Measurements from ENCODE around the gene ATXN10.

Gene ATXN10

DNA sequence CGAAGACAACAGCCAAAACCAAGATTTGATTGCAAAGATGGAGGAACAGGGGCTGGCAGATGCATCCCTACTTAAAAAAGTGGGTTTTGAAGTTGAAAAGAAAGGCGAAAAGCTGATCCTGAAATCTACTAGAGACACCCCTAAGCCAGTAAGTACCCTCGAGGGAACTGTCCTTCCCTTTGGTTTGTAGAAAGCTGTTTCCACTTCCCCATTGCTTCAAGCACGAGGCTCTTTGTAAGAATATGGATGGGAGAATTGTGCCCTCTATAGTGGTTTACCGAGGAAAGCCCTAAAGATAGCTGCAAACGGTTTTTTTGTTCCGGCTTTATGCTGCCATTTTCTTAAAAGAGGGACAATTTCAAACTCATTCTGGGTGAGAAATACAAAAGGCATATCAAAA is 171.4 kb downstream of the ATXN10 start:
- peaks cover 38% of the 10 kb centered on the region; the same call in 1 of the 2 replicates for H3K4me1 ChIP-seq (ENCODE audit: insufficient read depth, low read length)
- no peaks in the 10 kb centered on the region for H3K9me3 ChIP-seq (ENCODE audit: control insufficient read depth, insufficient read depth, low read length)
- peaks cover 3% of the 10 kb centered on the region for H3K36me3 ChIP-seq (ENCODE audit: insufficient read depth, low read length)
- H3K9ac ChIP-seq (ENCODE audit: low read depth, low read length): no peak overlapping the region

GRCh38 chr22:45843986-45844385 is 172.4 kb downstream of the ATXN10 start:
- Histone ChIP-seq H3K4me1 (ENCODE audit: insufficient read depth, low read length) (peaks cover 38% of the 10 kb centered on the region; the same call in 1 of the 2 replicates), H3K9ac (ENCODE audit: low read depth, low read length) (no peak overlapping the region), H3K36me3 (ENCODE audit: insufficient read depth, low read length) (peaks cover 3% of the 10 kb centered on the region), H3K9me3 (ENCODE audit: control insufficient read depth, insufficient read depth, low read length) (no peaks in the 10 kb centered on the region)

GRCh38 chr22:45845076-45845487 is 173.4 kb downstream of the ATXN10 start:
- peaks cover 38% of the 10 kb centered on the region; the same call in 1 of the 2 replicates for H3K4me1 ChIP-seq (ENCODE audit: insufficient read depth, low read length)
- H3K36me3 ChIP-seq (ENCODE audit: insufficient read depth, low read length): peaks cover 5% of the 10 kb centered on the region
- H3K9ac ChIP-seq (ENCODE audit: low read depth, low read length): no peak overlapping the region
- no peaks in the 10 kb centered on the region for H3K9me3 ChIP-seq (ENCODE audit: control insufficient read depth, insufficient read depth, low read length)

DNA sequence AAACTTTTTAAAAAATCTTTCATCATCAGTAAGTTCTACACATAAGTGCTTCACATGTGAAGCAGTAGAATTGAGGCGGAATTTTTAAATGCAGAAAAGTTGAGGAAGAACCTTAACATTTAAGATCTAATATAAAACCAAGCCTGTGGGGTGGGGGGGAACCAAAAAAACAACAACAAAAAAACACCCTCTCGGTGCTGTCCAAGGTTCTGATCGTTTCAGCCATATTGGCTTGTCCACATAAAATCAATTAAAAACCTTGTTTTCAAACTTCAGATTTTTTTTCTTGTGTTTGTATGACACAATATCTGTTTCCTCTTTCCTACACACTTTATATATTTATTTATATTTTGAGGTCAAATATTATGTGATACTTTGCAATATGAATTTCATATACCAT is 175.3 kb downstream of the ATXN10 start:
- Histone ChIP-seq H3K36me3 (ENCODE audit: insufficient read depth, low read length) (peaks cover 14% of the 10 kb centered on the region), H3K9me3 (ENCODE audit: control insufficient read depth, insufficient read depth, low read length) (no peaks in the 10 kb centered on the region), H3K9ac (ENCODE audit: low read depth, low read length) (no peak overlapping the region), H3K4me1 (ENCODE audit: insufficient read depth, low read length) (peaks cover 38% of the 10 kb centered on the region; the same call in 1 of the 2 replicates)

GRCh38 chr22:45848904-45849303 is 177.3 kb downstream of the ATXN10 start:
- H3K4me1 ChIP-seq (ENCODE audit: insufficient read depth, low read length): peaks cover 24% of the 10 kb centered on the region; the same call in 1 of the 2 replicates
- 0 out of 2 replicates have a peak, but pooled peaks cover 7% of the 10 kb centered on the region for H3K9me3 ChIP-seq (ENCODE audit: control insufficient read depth, insufficient read depth, low read length)
- H3K9ac ChIP-seq (ENCODE audit: low read depth, low read length): no peak overlapping the region
- peaks cover 22% of the 10 kb centered on the region for H3K36me3 ChIP-seq (ENCODE audit: insufficient read depth, low read length)

DNA sequence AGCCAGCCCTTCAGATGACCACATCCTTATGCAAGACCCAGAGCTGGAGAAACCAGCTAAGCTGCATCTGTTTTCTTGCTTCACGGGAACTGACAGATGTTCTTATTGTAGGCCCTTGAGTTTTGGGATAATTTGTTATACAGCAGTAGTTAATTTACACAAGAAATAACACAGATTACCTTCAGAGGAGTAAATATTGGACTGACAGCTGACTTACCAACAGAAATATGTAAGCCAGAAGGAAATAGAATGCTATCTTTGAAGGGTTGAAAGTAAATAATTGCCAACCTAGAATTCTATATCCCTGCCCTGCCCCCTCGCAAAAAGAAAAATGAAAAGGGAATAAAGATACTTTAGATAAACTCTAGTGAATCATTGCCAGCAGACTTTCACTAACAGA is 181.2 kb downstream of the ATXN10 start:
- Histone ChIP-seq H3K4me1 (ENCODE audit: insufficient read depth, low read length) (no peaks in the 10 kb centered on the region), H3K9me3 (ENCODE audit: control insufficient read depth, insufficient read depth, low read length) (0 out of 2 replicates have a peak, but pooled peaks cover 7% of the 10 kb centered on the region), H3K9ac (ENCODE audit: low read depth, low read length) (no peak overlapping the region), H3K36me3 (ENCODE audit: insufficient read depth, low read length) (peaks cover 23% of the 10 kb centered on the region)

- Histone ChIP-seq H3K36me3 (ENCODE audit: insufficient read depth, low read length) (peaks cover 14% of the 10 kb centered on the region; the same call in 1 of the 2 replicates), H3K9ac (ENCODE audit: low read depth, low read length) (no peak overlapping the region)
Observed at GRCh38 chr22:45855961-45856360, 184.3 kb downstream of the ATXN10 start.

DNA sequence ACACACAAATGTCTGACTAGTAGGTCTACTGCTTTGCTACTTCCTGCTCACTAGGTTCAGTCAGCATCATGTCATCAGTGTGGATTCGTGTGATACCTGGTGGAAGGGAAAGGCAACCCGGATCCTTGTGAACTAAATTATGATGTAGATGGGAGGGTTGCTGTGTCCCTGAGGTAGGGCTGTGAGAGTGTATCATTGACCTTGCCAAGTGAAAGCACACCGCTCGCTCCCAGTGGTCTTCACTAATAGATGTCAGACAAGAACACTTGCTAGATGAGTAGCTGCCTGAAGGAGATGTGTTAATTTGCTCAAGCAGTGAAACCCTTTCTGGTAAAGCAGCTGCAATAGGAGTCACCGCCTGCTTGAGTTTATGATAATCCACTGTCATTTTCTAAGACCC is 185.9 kb downstream of the ATXN10 start:
- Histone ChIP-seq H3K4me1 (ENCODE audit: insufficient read depth, low read length) (no peaks in the 10 kb centered on the region), H3K9me3 (ENCODE audit: control insufficient read depth, insufficient read depth, low read length) (0 out of 2 replicates have a peak, but pooled peaks cover 3% of the 10 kb centered on the region), H3K9ac (ENCODE audit: low read depth, low read length) (no peak overlapping the region), H3K36me3 (ENCODE audit: insufficient read depth, low read length) (peaks cover 6% of the 10 kb centered on the region; the same call in 1 of the 2 replicates)

More at GRCh38 chr22:45855961-45856360, 184.3 kb downstream of the ATXN10 start:
- Histone ChIP-seq H3K4me1 (ENCODE audit: insufficient read depth, low read length) (no peaks in the 10 kb centered on the region), H3K9me3 (ENCODE audit: control insufficient read depth, insufficient read depth, low read length) (0 out of 2 replicates have a peak, but pooled peaks cover 7% of the 10 kb centered on the region)

GRCh38 chr22:45859231-45860161 is 187.9 kb downstream of the ATXN10 start:
- H3K9me3 ChIP-seq (ENCODE audit: control insufficient read depth, insufficient read depth, low read length): no peaks in the 10 kb centered on the region
- peaks cover 3% of the 10 kb centered on the region; the same call in 1 of the 2 replicates for H3K4me1 ChIP-seq (ENCODE audit: insufficient read depth, low read length)
- H3K9ac ChIP-seq (ENCODE audit: low read depth, low read length): no peak overlapping the region
- H3K36me3 ChIP-seq (ENCODE audit: insufficient read depth, low read length): peaks cover 3% of the 10 kb centered on the region; the same call in 1 of the 2 replicates

DNA sequence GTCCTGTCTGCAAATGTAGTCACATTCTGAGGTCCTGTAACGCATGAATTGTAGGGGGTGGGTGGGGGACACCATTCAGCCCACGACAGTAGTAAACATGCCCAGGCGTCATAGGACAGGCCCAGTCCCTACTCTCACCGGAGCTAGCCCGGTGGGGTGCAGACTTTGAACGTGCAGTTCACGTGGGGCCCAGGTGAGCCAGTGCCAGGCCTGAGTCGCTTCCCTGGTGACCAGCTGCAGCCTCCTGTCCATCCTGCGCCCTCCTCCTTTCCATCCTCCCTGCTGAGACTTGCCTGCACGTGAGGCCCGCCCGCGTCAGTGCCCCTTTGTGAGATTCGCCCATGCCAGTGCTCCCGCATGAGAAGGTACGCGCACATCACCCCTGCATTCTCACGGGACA is 188.6 kb downstream of the ATXN10 start:
- Histone ChIP-seq H3K4me1 (ENCODE audit: insufficient read depth, low read length) (peaks cover 3% of the 10 kb centered on the region; the same call in 1 of the 2 replicates), H3K9me3 (ENCODE audit: control insufficient read depth, insufficient read depth, low read length) (no peaks in the 10 kb centered on the region), H3K36me3 (ENCODE audit: insufficient read depth, low read length) (peaks cover 3% of the 10 kb centered on the region; the same call in 1 of the 2 replicates), H3K9ac (ENCODE audit: low read depth, low read length) (no peak overlapping the region)

- Histone ChIP-seq H3K36me3 (ENCODE audit: insufficient read depth, low read length) (peaks cover 3% of the 10 kb centered on the region; the same call in 1 of the 2 replicates), H3K9me3 (ENCODE audit: control insufficient read depth, insufficient read depth, low read length) (no peaks in the 10 kb centered on the region), H3K9ac (ENCODE audit: low read depth, low read length) (no peak overlapping the region), H3K4me1 (ENCODE audit: insufficient read depth, low read length) (peaks cover 3% of the 10 kb centered on the region; the same call in 1 of the 2 replicates)
Observed at GRCh38 chr22:45861259-45861658, 189.6 kb downstream of the ATXN10 start.

GRCh38 chr22:45863981-45864751 is 192.5 kb downstream of the ATXN10 start:
- H3K4me1 ChIP-seq (ENCODE audit: insufficient read depth, low read length): peaks cover 3% of the 10 kb centered on the region; the same call in 1 of the 2 replicates
- no peaks in the 10 kb centered on the region for H3K9me3 ChIP-seq (ENCODE audit: control insufficient read depth, insufficient read depth, low read length)
- H3K36me3 ChIP-seq (ENCODE audit: insufficient read depth, low read length): no peaks in the 10 kb centered on the region
- no peak overlapping the region for H3K9ac ChIP-seq (ENCODE audit: low read depth, low read length)

GRCh38 chr22:45864959-45865476 is 193.4 kb downstream of the ATXN10 start:
- Histone ChIP-seq H3K9me3 (ENCODE audit: control insufficient read depth, insufficient read depth, low read length) (no peaks in the 10 kb centered on the region), H3K36me3 (ENCODE audit: insufficient read depth, low read length) (no peaks in the 10 kb centered on the region), H3K4me1 (ENCODE audit: insufficient read depth, low read length) (peaks cover 3% of the 10 kb centered on the region; the same call in 1 of the 2 replicates), H3K9ac (ENCODE audit: low read depth, low read length) (no peak overlapping the region)

- Histone ChIP-seq H3K4me1 (ENCODE audit: insufficient read depth, low read length) (peaks cover 3% of the 10 kb centered on the region; the same call in 1 of the 2 replicates), H3K9ac (ENCODE audit: low read depth, low read length) (no peak overlapping the region), H3K36me3 (ENCODE audit: insufficient read depth, low read length) (no peaks in the 10 kb centered on the region), H3K9me3 (ENCODE audit: control insufficient read depth, insufficient read depth, low read length) (no peaks in the 10 kb centered on the region)
Observed at GRCh38 chr22:45865561-45866125, 194.0 kb downstream of the ATXN10 start.

Measured in ES-I3 (cell line).